NCI-H2196 treated with DMSO at 0.1 percent for 48 hours (cell line): ENCODE results near the gene SCN4A.

Experiments used
- DNase-seq: peaks from one replicate; lab custom pipeline; 2025; ENCODE audit not compliant: unreplicated experiment; lab: John Stamatoyannopoulos, UW

The SCN4A gene

GRCh38 chr17:63960006-63960405 is 12.7 kb downstream of the SCN4A start:
- DNase-seq = no peak

- DNase-seq = no peak
These were observed 16.3 kb downstream of the SCN4A start for GRCh38 chr17:63956296-63956920.

- no peak for DNase-seq
These were observed 16.9 kb downstream of the SCN4A start for GRCh38 chr17:63955791-63956190.

DNA sequence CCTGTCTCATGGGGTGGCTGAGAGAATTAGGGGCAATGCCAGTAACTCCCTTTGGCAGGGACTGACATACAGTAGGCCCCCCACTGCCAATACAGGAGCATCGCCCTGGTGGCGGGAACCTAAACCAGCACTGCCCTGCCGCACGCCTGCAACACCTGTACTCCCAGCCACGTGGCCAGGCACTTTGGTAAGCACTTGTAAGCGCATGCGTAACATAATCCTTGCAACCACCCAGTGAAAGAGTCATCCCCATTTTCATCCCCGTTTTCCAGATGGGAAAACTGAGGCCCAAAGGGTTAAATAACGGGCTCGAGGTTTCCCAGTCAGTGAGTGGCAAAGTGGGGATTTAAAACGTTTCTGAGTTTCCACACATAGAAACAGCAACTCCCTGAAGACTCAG is 17.5 kb downstream of the SCN4A start:
- no peak for DNase-seq

DNA sequence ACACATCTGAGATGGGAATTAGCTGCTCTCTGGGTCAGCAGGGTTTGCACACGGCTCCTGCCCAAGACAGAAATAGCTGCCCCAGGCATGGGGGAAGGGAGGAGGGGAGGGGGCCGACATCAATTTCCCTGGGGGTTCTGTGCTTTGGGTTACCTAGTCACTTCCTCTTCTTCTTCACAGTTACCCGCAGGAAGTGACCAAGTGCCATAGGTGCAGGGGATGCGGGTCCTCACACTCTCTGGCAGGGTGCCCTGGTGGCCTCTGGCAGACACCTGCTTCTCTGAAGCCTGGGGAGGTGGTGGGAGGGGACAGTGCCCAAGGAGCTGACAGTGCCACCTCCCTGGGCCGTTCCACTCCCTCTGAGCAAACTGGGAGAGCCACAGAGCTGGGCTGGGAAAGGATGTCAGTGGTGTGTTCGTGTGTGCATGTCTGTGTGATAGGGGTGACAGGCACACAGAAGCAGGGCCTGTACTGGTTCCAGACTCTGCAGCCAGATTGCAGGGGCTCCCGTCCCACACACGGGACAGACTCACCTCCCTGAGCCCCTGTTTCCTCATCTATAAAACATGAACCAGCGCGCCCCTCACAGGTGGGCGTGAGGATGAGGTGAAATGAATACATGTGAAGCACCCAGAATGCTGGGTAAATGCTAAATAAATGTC is 18.2 kb downstream of the SCN4A start:
- no peak for DNase-seq

DNA sequence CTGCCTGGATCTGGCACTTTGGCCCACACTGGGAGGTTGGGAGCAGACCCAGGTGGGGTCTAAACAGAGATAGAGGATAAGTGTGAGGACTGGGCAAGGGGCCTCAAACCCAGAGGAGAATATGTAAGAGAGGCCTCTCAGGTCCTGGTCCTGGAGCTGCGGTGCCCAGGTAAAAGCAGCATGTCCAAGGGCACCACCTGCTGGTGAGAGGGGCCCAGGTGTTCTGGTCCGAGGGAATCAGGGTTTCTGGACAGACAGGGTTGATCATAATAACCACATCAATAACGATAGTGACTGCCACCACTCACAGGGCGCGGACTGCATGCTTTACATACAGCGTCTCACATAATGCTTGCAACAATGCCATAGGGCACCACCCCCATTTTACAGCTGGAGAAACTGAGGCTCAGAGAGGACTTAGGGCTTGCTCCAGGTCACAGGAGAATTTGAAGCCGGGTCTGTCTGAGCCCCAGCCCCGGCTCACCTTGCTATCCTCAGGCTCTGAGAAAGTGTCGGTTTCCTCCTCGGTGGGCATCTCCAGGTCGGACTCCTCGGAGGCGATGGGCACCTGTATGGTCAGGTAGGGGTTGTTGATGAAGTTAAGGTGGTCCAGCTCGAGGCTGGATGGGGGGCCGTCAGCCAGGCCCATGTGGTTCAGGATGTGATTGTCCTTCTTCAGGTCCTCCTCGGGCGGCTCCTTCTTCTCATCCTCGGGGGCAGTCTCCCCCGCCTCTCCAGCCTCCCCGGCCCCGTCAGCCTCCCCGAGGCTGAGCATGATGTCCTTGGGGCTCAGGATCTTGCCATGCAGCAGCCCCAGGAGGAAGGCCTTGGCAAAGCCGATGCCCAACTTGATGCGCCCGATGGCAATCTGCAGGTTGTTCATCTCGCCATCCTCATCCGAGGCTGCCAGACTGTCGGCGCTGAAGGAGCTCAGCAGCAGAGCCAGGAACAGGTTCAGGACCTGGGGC is 21.5 kb downstream of the SCN4A start:
- DNase-seq = no peak

- DNase-seq = no peak
These were observed 23.0 kb downstream of the SCN4A start for GRCh38 chr17:63949576-63950250.

DNA sequence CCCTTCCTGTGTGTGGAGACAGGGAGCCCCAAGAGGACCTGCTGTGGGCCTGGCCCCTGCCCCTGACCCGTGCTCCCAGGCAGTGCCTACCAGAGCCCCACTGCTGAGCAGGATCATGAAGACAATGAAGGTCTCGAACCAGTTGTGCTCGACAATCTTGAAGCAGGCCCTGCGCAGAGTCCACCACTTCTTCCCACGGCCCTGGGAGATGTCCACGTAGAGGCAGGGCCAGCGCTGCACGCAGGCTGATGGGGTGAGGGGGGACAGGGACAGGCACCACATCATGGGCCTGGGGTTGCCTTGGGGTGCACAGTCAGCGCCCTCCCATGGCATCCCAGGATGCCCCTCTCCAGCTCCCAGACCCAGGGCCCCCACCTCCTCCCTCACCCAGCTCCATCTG is 24.2 kb downstream of the SCN4A start:
- DNase-seq = no peak

DNA sequence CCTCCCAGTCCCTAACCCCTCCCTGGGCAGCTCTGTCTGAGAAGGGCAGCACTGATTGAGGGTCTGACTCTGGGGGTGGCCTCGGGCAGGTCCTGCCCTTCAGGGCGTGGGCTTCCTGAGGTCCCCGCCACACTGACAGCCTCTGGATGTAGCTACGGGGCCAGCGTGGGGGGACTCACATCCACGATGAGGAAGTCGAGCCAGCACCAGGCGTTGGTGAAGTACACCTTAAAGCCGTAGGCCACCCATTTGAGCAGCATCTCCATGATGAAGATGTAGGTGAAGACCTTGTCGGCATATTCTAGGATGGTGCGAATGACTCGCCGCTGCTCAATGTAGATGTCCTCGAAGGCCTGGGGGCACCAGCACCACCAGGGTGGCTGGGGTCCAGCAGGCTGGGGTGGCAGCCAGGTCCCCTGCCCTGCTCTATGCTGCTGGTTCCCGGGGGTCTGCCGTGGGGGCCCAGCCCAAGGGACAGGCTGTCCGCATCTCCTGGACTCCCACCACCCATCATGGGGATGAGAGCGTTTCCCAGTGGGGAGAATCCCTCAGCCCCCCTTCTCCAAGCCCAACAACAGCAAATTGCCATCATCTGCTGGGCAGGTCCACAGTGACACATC is 24.9 kb downstream of the SCN4A start:
- no peak for DNase-seq

GRCh38 chr17:63946440-63947363 is 26.0 kb downstream of the SCN4A start:
- peak; percentile 14 for DNase-seq

GRCh38 chr17:63945784-63946439 is 26.8 kb downstream of the SCN4A start:
- DNase-seq = no peak

- DNase-seq = no peak
These were observed 27.8 kb downstream of the SCN4A start for GRCh38 chr17:63944736-63945499.

DNA sequence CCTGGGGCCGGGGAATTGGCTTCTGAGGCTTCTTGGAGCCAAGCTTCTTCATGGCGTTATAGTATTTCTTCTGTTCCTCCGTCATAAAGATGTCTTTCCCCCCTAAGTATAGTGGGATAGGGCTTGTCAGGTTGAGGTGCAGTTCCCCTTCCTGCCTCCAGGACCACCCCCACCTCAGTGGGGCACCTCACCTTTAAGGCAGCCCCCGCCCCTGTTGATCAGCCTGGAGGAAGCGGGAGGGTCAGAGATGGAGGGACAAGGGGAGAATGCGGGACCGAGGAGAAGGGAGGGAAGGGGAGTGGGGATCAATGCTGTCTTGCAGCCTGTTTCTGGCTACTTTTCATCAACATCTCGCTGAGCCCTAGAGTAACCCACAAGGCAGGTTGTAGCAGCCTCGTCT is 29.0 kb downstream of the SCN4A start:
- no peak for DNase-seq

GRCh38 chr17:63942309-63942985 is 30.3 kb downstream of the SCN4A start:
- DNase-seq = no peak

GRCh38 chr17:63941751-63942150 is 31.0 kb downstream of the SCN4A start:
- DNase-seq = no peak

DNA sequence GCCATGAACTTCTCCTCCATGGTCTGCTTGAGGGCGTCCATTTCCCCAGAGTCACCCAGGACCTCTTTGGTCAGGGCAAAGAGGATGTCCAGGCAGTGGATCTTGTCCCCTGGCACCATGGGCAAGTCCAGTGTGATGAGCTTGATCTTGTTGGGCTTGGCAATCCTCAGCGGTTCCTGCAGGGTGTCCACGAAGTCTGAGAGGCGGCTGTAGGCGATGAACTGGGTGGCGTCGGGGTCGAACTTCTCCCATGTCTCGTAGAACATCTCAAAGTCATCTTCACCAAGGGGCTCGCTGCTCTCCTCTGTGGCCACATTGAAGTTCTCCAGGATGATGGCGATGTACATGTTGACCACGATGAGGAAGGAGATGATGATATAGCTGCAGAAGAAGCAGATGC is 31.6 kb downstream of the SCN4A start:
- DNase-seq = no peak

GRCh38 chr17:63940584-63940983 is 32.1 kb downstream of the SCN4A start:
- DNase-seq = no peak

GRCh38 chr17:63939884-63940283 is 32.8 kb downstream of the SCN4A start:
- DNase-seq = no peak
